22Rv1 (cell line): ENCODE results near the gene MRAS.

Experiments
- ZFX ChIP-seq: fragments of 450-650 bp; IDR thresholded peaks from 2 replicates; pipeline ENCODE4 v1.6.1; 2017; ENCODE audit warnings: antibody characterized with exemption, borderline replicate concordance
- TF ChIP-seq, protein P1 (sequence below): fragments of 450-650 bp; IDR thresholded peaks from 2 replicates; pipeline ENCODE4 v1.5.1; 2017; ENCODE audit warnings: mild to moderate bottlenecking

GRCh38 chr3:138329984-138330293 lies 18.4 kb upstream of the MRAS start:
- TF ChIP-seq, protein P1, sequence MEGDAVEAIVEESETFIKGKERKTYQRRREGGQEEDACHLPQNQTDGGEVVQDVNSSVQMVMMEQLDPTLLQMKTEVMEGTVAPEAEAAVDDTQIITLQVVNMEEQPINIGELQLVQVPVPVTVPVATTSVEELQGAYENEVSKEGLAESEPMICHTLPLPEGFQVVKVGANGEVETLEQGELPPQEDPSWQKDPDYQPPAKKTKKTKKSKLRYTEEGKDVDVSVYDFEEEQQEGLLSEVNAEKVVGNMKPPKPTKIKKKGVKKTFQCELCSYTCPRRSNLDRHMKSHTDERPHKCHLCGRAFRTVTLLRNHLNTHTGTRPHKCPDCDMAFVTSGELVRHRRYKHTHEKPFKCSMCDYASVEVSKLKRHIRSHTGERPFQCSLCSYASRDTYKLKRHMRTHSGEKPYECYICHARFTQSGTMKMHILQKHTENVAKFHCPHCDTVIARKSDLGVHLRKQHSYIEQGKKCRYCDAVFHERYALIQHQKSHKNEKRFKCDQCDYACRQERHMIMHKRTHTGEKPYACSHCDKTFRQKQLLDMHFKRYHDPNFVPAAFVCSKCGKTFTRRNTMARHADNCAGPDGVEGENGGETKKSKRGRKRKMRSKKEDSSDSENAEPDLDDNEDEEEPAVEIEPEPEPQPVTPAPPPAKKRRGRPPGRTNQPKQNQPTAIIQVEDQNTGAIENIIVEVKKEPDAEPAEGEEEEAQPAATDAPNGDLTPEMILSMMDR, result no peak
- no peak for TF ChIP-seq ZFX
